NCI-H2196 treated with DMSO at 0.1 percent for 48 hours (cell line): ENCODE data around the gene RNF217.
"Not testable (repeated sequence)": the region's sequence is repeated elsewhere in the genome, so short reads cannot be mapped to it uniquely, and the experiment has no call there.

Experiments used
- DNase-seq: peaks from one replicate; lab custom pipeline; 2025; ENCODE audit not compliant: unreplicated experiment; lab: John Stamatoyannopoulos, UW

The RNF217 gene

GRCh38 chr6:124961777-124962638 lies at the start of gene RNF217:
RNF217 (plus strand) TSS chr6:124962437; CDS start chr6:124962545, 108 bp downstream.
- DNase-seq: no peak

- DNase-seq: no peak
Measured at GRCh38 chr6:124913056-124913455, 49.2 kb upstream of the RNF217 start.

GRCh38 chr6:124917769-124918168 lies 44.5 kb upstream of the RNF217 start:
- no peak for DNase-seq

- DNase-seq: not testable (repeated sequence)
Measured at GRCh38 chr6:124919703-124920102, 42.5 kb upstream of the RNF217 start.

- no peak for DNase-seq
Measured at GRCh38 chr6:124924333-124924759, 37.9 kb upstream of the RNF217 start.

GRCh38 chr6:124926435-124926834 lies 35.8 kb upstream of the RNF217 start:
- DNase-seq: no peak

- DNase-seq: no peak
Measured at GRCh38 chr6:124927806-124928205, 34.4 kb upstream of the RNF217 start.

- DNase-seq: no peak
Measured at GRCh38 chr6:124928851-124929250, 33.4 kb upstream of the RNF217 start.

GRCh38 chr6:124937645-124938044 lies 24.6 kb upstream of the RNF217 start:
- no peak for DNase-seq

- no peak for DNase-seq
Measured at GRCh38 chr6:124941259-124941658, 21.0 kb upstream of the RNF217 start.

GRCh38 chr6:124943658-124944057 lies 18.6 kb upstream of the RNF217 start:
- no peak for DNase-seq

- DNase-seq: no peak
Measured at GRCh38 chr6:124947971-124948451, 14.2 kb upstream of the RNF217 start.

- DNase-seq: no peak
Measured at GRCh38 chr6:124949706-124950105, 12.5 kb upstream of the RNF217 start.

- DNase-seq: no peak
Measured at GRCh38 chr6:124953808-124954207, 8.4 kb upstream of the RNF217 start.

- no peak for DNase-seq
Measured at GRCh38 chr6:124955108-124955856, 7.0 kb upstream of the RNF217 start.

- no peak for DNase-seq
Measured at GRCh38 chr6:124956018-124956417, 6.2 kb upstream of the RNF217 start.

- no peak for DNase-seq
Measured at GRCh38 chr6:124958149-124958548, 4.1 kb upstream of the RNF217 start.

- DNase-seq: no peak
Measured at GRCh38 chr6:124958759-124959354, 3.4 kb upstream of the RNF217 start.

- DNase-seq: no peak
Measured at GRCh38 chr6:124960757-124961463, 1.3 kb upstream of the RNF217 start.

- no peak for DNase-seq
Measured at GRCh38 chr6:124961464-124961776, 817 bp upstream of the RNF217 start.
